GM04504 (cell line): ENCODE measurements around the gene KIAA1217.

ENCODE experiments used
- DNase-seq: peaks from one replicate; pipeline ENCODE4 v3.0.0-alpha.2; 2012; ENCODE audit warnings: low read depth

The KIAA1217 gene

DNA sequence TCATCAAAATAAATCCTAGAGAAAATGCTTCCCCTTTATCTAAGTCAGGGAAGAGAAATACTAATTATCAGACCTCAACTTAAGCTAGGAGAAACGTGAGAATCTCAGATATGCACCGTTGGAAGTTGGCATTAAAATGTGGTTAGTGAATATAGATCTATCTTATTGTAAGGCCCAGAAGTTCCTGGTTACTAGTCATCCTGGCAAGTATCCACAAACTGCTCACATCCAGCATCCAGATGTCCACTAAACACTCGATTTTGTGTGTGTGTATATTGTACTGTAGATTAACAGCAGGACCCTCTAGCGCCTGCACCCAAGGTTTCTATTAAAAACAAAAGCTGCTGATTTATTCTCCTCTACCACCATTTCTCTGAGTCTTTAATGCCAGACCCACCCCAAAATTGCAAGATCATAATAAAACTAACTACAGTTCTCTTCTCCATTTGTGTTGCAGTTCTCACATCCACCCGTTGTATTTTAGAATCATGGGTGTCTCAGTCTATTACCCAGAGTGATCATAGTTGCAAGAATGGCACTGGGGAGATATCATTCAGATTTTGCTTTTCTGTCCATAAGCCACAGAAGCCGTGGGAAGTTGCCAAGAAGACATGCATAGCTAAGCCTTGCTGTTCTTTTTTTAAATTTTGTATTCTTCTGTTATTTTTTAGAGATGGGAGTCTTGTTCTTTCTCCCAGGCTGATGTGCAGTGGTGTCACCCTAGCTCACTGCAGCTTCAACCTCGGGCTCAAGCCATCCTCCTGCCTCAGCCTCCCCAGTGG lies 165.4 kb downstream of the KIAA1217 start:
- peak; percentile 33 for DNase-seq

DNA sequence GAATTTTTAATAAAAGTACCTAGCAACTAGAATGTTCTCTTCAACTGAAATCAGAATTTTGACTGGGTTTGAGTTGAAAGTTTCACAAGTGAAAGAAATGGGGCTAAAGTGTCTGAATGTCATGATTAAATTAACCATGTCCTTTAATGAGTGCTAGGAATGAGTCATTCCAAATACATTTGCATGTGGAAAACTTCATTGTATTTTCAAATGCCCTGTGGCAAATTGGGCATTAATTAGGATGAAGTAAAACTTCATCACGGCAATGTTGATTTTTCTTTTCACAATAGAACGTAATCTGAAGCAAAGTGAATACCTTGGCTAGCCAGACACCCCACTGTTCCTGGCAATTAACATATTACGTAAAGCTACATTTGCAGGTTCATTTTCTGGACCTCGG lies 166.6 kb downstream of the KIAA1217 start:
- DNase-seq = no peak

DNA sequence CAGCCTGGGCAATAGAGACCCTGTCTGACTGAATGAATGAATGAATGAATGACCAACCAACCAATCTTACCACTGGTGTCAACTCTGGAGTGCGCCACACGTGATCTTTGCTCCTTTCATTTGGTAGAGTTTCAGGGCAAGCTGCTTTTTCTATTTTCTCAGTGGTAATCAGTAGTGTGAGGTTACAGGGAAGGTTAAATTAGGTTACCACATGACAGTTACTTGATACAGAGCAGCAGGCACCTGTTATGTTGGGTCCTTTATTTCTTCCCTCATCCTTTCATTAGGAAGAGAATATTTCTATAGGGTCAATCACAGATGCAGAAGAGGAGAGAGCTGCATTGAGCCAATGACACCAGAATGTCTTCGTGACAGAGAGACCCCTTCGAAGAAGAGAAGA lies 167.8 kb downstream of the KIAA1217 start:
- DNase-seq = no peak

DNA sequence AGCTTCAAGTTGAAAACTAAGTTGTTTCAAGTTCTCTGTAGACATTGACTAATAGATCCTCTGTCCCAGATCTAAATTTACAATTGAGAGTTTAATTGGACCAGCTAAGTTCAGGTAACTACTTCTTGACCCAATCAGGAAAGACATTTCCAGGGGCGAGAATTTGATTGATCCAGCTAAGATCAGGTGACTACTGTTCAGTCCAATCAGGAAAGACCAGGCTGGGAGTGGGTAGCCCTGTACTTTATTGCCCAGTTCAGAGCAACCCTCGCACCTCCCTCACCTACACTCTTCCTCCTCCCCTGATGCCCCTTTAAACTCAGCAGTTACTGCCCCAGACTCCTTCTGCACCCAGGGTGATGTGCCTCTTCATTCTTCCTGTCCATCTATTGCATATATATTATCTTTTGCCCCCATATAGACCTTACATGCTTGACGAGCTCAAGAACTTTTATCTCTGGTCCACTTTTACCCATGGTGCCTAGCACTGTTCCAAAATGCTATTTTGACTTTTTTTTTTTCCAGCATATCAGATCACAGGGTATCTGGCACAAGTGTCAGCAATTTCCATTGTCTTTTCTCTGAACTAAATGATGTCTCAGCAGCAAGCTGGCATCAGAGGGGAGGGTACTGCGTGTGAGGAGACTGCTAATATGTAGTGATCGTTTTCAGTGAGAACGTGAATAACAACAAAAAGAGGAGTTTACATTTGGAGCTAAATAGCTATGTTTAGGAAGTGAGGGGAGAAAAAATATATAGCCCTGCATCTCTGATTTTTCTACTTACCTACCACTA lies 169.4 kb downstream of the KIAA1217 start:
- DNase-seq = no peak

DNA sequence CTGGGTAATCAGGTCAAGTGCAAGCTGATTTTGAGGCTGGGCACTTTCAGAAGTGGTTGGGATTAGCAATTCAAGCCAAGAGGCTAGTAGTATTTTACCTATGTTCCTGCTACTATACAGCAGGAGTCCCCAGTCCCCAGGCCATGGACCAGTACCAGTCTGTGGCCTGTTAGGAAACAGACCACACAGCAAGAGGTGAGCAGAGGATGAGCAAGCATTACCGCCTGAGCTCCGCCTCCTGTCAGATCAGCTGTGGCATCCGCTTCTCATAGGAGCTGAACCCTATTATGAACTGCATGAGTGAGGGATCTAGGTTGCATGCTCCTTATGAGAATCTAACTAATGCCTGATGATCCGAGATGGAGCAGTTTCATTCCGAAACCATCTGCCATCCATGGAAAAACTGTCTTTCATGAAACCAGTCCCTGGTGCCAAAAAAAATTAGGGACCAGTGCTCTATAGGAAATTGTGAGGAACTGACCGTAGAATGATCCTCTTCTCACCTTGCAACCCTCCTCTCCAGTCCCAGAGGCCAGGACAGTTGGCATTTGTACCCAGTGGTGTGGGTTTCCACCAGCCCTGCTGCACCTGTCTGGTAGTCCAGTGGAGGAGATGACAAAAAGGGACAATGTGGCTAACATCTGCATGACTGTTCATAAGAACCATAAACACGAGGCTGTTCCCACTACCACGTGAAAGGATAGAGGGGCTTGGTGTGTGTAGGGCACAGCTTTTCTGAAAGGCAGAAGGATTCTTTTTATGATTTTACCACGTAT lies 172.5 kb downstream of the KIAA1217 start:
- DNase-seq = no peak

DNA sequence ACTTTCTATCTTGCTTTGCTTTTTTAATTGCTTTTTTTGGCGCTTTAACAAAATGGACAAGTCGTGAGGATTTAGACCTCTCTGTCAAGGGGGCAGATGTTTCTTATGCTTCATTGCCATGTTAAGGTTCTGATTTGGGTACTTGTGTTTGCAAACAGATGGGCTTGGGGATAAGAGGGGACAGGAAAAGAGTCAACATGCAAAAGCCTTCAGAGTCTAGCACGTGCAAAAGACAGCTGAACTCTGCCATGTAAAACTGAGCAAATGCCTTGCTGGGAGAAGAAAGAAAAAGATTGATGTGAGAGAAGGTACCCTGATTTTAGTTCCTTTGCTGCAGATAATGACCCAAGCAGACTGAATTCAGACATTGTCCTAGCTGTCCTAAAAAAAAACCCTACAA lies 173.1 kb downstream of the KIAA1217 start:
- no peak for DNase-seq

DNA sequence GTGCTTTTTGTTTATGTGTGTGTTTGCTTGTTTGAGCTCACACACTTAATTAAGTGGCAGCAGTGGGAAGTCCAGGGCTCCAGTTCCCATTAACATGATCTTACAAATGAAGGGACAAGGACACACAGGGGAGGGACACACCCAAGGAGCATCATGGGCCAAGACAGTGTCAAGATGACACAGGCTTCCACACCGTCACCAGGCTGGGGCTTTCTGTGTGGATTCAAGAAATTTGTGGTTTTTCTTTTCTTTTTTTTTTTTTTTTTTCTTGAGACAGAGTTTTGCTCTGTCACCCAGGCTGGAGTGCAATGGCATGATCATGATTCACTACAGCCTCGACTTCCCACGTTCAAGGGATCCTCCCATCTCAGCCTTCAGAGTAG lies 173.6 kb downstream of the KIAA1217 start:
- DNase-seq = no peak

DNA sequence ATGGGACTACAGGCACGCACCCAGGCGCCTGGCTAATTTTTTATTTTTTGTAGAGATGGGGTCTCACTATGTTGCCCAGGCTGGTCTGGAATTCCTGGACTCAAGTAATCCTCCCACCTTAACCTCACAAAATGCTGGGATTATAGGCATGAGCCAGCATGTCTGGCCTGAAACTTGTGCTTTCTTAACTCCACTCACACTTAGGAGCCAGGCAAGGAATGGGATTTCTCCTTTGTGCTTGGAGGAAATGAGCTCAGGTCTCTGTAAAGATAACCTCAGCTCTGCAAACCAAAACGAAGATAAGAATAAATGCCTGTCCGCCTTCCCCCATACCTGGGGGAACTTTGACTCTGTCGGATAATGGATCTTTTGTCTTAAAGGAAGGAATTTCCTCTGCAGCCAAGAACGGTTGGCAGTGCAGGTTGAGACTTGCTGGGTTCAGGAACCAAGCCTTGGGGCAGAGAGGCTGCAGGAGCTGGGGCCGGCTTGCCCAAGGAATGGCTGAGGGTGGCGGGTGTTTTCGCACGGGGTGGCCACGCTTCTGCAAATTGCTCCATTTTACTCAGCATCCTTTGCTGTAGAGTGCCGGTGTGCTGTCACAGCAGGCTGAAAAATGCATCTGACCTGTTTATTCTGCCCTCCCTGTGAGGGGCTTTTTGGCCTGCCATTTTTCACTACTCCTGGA lies 174.2 kb downstream of the KIAA1217 start:
- no peak for DNase-seq

DNA sequence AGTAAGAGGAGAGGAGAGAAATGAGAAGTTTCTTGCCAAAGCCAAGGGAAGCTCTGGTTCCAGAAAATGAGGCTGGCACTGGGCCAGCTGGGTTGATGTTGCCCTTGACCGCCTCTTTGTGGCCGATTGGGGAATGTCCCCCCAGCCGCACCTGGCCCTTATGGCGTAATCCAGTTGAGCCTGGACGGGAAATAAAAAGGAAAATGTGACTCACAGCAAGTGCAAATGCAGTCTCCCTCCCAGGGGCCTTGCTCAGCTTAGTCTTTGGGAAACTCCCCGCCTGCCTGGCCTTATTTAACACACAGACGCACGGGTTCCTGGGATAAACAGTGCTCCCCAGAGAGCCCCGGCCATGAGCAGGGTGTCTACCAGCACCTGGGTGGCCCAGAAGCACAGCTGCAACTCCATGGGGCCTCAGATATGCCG lies 174.8 kb downstream of the KIAA1217 start:
- peak; percentile 70 for DNase-seq

DNA sequence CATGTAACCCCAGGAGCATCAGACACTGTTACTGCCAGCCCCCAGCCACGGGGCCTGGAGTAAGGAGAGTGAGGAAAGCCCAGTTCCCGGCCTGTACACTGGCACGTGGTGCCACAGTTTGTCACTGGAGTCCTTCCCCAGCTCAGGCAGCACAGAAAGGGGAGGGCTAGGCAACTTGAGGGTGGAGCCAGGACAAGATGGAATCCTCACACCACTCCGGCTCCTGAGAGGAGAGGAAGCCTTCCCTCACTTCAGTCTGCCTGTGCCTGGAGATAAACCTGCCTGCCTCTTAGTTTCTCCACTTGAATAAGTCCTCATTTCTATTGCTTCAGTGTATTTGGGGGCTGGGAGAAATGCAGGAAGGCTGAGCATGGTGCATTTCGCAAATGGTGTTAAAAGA lies 176.0 kb downstream of the KIAA1217 start:
- DNase-seq = no peak

DNA sequence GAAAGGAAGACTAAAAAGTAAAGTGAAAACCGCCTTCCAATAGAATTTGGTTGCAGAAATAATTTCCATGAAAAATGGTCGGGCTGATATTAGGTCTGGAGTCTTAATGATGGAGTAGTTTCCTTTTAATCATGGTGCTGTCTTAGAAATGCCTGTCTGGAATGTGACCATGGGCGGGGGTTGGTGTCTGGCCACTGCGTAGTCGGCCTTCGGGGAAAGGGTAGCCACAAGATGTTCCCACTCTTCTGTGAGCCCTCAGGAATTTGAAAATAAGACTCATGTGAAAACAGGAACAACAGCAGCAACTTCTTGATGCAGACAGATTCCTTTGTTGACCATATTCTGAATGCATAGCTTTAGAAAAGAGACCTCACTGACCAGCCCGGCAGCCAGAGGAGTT lies 176.8 kb downstream of the KIAA1217 start:
- no peak for DNase-seq

DNA sequence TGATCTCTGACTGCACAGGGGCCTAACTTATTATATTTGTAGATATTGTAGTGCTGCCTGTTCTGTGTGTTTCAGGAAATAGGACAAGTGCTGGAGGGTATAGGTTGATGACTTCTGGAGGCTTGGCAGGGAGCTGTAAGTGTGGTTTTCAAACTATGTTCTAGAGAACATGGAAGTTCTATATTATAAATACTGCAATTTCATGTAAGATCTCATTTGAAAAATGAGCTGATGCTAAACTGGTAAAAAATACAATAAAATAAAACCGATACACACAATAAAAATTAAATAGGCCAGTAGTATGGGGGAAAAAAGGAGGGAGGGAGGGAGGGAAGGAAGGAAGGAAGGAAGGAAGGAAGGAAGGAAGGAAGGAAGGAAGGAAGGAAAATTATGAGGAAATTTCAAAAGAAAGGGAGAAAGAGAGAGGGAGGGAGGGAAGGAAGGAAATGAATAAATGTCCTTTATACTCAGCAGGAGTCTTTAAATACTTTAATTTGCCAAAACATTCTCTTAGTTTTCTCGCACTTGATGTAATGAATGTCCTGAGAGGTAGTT lies 181.3 kb downstream of the KIAA1217 start:
- no peak for DNase-seq

DNA sequence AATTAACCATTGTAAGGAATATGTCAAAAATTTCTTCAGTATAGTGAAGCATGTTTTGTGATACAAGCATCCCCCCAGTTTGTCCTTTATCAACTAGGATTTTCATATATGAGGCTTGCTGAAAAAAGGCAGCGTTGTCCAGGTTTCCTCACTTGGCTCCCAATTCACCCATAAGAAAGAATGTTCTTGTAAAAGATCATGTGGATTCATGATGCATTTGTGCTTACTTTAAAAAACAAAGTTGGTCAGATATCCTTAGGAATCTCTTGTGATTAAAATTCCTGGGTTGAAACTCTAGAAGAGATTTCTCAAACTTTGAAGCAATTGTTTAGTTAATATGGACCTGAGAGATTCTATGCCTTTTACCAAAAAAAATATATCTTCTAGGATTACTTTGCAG lies 181.8 kb downstream of the KIAA1217 start:
- no peak for DNase-seq

DNA sequence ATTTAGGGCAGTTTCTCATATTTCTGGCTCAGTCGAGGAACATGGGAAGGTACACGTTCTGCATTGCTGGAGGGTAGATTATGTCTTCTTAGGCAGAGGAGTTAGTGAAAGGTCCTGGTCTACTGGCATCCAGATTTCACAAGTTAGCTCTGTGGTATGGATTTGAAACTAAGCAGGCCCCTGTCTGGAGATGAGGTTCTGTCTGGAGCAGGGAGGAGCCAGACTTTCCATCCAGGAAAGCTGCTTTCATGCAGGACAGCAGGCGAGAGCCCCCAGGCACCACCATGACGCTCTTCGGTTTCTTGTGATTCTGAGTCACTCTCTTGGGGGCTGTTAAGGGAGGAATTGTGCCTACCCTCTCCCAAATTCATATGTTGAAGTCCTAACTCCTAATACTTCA lies 184.3 kb downstream of the KIAA1217 start:
- DNase-seq = no peak

DNA sequence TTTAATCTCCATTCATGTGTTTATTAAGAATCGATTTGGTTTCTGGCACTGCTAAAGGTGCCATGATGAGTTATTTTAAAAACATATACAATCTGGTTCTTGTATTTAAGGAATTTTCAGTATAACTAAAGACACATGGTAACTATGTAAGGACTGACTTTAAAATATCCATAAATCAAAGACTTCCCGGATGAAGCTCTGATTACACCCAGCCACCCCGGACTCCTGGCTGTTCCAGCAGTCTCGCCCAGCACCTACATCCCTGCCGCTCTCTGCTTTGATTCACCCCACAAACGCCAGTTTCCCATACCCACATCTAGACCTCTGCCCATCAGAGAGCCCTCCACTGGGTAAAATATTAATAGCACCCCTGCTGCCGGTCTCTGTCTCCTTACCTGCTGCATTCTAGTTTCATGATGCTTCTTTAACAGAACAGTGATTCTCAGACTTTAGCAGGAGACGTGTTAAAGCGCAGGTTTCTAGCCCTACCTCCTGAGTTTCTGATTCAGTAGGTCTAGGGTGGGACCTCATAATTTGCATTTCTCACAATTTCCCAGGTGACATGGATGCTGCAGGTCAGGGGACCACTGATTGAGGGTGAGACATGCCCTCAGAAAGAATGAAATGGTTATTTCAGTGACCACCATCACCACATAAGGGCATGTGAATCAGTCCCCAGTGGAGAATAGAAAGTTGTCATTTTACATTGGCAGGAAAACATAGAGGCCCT lies 185.7 kb downstream of the KIAA1217 start:
- DNase-seq = no peak

DNA sequence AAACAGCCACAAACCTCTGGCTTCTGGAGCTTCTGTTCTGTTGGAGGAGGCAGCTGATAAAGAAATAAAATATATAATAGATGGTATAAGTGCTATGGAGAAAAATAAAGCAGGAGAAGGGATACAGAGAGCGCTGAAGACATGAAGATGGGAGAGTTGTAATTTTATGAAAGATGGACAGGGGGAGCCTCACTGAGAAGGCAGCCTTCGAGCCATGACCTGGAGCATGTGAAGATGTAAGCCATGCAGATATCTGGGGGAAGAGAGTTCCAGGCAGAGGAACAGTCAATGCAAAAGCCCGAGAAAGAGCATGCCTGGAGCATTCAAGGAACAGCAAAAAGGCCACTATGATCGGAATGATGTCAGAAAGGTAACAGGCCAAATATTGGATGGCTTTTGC lies 187.5 kb downstream of the KIAA1217 start:
- DNase-seq = no peak

DNA sequence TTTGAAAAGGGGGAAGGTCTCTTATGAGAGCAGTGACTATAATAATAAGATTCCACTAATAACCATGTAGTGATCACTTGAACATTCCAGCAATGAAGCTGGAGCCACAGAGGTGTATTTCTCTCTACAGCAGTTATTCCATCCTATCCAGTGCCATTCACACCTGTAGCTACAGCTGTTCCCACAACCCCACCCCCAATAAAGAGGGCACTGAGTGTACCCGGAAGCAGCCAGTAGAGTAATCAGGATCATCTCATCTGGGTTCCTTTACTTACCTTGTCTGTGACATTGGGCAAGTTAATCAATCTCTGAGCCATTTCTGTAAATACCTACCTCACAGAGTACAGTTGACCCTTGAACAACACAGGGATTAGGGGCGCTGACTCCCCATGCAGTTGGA lies 188.7 kb downstream of the KIAA1217 start:
- no peak for DNase-seq

DNA sequence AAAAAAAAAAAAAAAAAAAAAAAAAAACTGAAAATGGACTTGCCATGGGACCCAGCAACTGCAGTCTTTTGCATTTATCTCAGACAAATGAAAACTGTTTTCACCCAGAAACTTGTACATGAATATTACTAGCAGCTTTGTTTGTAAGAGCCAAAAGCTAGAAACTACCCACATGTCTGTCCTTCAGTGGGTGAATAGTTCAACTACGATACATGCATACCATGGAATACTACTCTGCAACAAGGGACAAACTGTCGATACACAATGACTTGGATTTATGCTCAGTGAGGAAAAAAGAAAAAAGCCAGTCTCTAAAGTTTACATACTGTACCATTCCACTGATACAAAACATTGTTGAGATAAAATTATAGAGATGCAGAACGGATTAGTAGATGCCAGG lies 195.6 kb downstream of the KIAA1217 start:
- no peak for DNase-seq

DNA sequence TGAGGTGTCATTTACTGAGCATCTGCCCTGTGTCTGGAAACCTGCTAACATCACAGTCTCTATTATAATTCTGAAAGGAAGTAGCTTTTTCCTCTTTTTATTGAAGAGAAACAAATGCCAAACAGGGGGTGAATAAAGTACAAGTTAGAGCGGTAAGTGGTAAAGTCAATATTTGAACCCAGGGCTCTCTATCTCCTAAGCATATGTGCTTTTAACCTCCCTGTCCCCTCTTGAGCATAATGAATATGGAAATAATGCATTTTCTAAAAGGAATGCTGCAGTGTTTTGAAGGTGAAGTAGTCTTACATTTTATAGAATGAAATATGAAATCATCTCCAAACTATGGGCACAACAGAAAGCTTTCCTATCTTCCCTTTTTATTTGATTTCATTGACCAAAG lies 196.7 kb downstream of the KIAA1217 start:
- DNase-seq = no peak

DNA sequence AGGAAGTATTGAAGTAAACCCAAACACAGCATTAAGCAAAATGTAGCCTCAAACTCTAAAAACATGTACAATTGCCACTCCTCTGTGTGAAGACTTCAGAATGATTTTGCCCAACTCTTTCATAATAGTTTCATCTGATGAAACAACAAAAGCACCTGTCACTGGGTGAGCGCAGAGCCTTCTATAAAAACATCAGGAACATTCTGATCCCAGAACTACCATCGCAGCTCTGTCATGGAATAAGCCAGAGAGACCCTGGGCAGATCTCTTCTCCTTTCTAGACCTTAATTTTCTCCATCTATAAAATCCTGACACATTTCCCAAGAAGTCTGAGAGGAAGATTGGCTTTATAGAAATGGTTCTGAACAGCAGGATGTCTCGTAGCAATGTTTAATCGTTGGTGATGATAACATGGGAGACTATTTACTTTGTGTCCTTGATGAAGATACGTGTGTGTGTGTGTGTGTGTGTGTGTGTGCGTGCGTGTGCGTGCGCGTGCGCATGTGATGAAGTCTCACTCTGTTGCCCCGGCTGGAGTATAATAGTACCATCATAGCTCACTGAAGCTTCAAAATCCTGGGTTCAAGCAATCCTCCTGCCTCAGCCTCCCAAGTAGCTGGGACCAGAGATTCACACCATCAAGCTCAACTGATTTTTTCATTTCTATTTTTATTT lies 198.0 kb downstream of the KIAA1217 start:
- no peak for DNase-seq

DNA sequence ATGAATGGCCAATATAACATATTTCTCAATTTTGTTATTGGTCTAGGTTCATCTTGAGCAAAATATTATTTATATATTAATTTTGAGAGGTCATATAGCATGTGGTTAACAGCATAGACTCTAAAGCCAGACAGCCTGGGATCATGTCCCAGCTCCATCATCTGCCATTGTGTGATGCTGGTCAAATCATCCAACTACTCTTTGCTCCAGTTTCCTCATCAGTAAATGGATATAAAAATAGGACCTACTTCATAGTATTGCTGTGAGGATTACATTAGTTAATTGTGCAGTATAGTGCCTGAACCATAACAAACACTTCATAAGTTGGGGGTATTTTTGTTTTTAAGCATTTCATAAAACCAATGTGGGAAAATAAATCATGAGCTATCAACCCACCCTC lies 199.0 kb downstream of the KIAA1217 start:
- DNase-seq = no peak
